Fibroblast of skin of right quadriceps (primary cell): ENCODE results near the gene MATN1.

ENCODE experiments used
- DNase-seq: peaks from one replicate; pipeline ENCODE4 v3.0.0-alpha.2; 2013

Gene MATN1

GRCh38 chr1:30730346-30731108, 7.1 kb upstream of the MATN1 start:
- no peak for DNase-seq

GRCh38 chr1:30729901-30730300, 6.5 kb upstream of the MATN1 start:
- no peak for DNase-seq

DNA sequence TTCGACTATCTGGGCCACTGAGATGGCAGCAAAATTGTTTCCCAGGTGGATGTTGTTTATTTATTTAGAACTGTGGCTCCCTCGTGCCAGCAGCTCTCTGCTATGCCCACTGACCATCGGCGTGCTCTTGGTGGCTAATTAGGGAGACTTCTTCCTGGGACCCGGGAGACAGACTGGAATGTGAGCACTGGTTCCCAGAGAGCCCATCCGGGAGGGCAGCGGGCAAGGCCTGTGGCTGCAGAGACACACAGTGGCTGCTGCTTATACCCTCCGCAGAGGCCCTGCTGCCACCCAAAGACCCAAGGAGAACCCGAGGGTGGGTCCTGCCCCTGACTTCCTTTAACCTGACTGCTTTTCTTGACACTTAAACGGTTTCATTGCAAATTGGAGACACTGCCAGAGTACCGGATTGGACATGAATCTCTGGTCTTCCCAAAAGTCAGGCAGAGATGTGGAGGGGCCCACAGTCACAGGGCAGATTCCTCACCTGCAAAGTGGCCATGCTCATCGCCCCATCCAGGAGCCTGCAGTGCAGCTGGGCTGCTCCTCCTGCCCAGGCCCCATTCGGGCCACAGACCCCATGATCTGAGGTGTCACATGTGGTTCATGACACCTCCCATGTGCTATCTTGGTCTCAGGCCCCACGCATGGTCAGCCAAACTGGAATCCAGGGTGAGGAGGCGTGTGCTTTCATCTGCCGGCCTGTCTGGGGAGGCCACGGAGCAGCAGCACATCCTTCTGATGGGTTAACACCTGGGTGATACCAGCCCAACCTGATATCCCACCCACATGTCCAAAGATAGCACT, 5.7 kb upstream of the MATN1 start:
- no peak for DNase-seq

GRCh38 chr1:30728340-30728739, 5.0 kb upstream of the MATN1 start:
- no peak for DNase-seq

- peak; percentile 62 for DNase-seq
Observed at GRCh38 chr1:30727824-30728223, 4.4 kb upstream of the MATN1 start.

DNA sequence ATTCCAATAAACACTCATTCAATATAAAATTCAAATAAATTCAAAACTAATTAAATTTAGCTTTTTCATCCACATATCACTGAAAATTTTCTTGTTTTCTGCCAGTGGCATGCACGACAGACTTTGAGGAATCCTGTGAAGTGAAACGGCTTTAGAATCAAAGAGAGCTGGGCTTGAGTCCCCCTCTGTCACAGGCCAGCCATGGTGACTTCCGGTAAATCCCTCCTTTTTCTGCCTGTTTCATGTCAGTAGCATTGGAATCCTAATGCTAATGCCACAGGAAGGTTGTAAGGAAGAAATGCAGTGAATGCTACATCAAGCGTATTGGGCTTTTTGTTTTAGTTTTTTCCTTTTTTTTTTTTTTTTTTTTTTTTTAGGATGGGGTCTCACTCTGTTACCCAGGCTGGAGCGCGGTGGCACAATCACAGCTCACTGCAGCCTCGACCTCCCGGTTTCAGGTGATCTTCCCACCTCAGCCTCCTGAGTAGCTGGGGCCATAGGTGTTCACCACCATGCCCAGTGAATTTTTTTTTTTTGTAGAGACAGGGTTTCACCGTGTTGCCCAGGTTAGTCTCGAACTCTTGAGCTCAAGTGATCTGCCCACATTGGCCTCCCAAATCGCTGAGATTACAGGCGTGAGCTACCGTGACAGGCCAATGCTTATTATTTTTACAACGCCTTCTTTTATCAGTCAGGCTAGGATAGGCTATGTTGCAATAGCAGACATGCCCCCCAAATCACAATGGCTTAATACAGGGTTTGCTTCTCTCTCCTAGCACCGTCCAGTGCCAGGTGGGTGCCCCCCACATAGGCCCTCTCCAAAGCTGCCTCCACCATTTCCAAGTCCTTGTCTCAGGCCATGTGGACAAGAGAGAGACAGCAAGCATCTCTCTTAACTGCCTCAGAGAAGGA, 3.6 kb upstream of the MATN1 start:
- no peak for DNase-seq

DNA sequence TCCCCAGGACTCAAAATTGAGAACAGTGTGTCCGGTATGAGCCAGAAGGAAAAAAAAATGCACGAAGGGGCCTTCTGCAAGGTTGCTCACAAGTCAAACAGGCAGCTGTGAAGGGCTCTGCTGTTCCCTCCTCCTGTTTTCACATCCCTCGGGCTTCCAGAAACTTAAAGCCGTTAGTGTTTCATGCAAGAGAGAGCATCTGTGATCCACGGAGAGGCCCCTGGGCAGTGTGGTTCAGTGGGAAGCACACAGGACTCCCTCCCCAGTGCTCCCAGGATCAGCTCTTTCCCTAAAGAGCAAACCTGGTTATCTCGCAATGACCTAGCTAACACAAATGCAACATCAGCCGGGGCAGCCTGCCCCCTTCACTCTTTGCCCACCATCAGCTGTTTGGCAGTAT, 2.9 kb upstream of the MATN1 start:
- no peak for DNase-seq

DNA sequence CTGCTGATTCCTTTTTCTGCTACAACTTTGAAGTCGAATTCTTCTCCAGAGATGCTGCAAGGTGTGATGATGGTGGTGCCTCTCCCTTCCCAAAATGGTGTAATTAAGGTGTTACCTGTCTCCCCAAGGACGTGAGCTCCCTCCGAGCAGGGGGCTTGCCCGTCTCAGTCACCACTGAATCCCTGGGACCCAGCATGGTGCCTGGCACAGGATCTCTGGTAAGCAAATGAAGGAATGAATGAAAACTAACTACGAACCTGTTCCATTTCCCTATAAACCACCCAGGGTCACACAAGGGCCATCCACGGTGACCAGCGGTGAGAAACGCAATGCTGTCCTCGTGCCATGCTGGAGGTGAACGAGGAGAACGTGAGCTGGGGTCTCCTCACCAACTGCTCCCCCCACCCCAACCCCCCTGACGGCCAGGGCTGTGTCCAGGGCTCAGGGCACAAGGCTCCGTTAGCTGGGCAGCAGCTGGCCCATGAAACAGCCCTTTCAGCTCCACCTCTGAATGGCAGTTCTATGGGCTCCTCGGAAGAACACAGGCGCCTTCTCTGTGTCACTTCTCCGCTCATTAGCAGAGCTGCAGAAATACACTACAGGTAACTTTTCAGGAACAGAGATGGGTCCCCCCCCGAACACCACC, 2.2 kb upstream of the MATN1 start:
- DNase-seq, result no peak

DNA sequence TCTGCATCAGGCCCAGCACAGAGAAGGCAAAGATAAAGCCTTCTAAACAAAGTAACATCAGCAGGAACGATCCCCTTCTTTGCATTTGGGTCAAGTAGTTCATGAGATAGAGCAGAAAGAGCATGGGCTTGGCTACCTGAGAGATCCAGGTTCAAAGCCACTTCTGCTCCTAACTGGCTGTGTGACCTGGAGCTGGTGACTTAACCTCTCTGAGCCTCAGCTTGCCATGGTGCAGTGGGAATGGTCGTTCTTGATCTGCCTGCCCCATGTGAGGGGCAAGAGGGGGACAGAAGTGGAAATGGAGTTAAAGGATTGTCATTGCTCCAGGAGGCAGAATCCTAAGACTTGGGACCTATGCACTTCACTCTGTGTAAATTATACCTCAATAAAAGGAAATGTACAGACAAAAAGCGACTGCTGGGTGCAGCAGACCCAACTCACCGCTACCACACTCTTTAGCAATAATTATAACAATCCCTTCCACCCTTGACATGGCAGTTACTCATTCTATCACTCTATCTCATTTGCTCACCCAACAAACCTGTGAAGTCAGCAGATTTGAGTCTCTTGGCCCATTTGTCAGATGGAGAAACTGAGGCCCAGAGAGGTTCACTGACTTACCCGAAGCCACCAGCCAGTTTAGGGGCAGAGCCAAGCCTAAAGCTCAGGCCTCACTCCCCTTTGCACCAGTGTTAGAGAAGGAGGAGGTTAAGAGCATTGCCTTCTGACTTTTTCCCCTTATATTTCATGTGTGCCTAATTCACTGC, 1.5 kb upstream of the MATN1 start:
- DNase-seq, result no peak

- no peak for DNase-seq
Observed at GRCh38 chr1:30724175-30724574, 790 bp upstream of the MATN1 start.

GRCh38 chr1:30721812-30722537, 1.4 kb downstream of the MATN1 start:
- no peak for DNase-seq

GRCh38 chr1:30721341-30721793, 2.0 kb downstream of the MATN1 start:
- DNase-seq, result no peak

GRCh38 chr1:30720271-30721223, 2.8 kb downstream of the MATN1 start:
- no peak for DNase-seq

GRCh38 chr1:30719406-30720270, 3.7 kb downstream of the MATN1 start:
- DNase-seq, result no peak

DNA sequence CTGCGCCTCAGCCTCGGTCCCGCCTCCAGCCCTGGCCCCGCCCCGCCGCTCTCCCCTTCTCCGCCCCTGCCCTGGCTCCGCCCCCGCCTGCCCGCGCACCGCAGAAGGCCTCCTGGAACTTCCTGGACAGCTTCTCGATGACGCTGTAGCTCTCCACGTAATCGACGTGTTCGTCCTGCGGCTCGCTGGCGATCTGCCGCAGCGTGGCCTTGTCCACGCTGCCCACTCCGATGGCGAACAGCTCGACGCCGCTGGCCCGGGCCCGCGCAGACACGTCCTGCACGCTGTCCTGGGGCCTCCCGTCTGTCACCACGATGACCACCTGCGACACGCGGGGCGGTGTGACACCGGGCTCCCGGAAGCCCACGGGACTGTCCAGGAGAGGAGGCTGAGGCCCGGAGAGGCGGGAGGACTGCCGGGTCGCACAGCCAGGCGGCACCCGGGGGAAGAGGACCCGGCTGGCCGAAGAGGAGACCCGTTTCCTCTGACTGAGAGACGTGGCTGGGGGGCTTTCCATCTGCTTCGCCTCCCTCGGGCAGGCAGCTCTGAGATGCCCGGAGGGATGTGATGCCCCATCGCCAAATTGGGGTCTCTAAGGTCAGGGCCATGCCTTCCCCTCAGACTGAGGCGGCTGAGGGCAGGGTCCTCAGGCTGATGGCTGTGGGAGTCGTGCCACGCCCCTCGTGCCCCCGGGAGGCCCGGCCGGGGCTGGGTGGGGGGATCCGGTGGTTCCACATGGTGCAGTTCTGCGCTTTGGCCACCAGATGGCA, 4.6 kb downstream of the MATN1 start:
- DNase-seq, result peak; percentile 74

DNA sequence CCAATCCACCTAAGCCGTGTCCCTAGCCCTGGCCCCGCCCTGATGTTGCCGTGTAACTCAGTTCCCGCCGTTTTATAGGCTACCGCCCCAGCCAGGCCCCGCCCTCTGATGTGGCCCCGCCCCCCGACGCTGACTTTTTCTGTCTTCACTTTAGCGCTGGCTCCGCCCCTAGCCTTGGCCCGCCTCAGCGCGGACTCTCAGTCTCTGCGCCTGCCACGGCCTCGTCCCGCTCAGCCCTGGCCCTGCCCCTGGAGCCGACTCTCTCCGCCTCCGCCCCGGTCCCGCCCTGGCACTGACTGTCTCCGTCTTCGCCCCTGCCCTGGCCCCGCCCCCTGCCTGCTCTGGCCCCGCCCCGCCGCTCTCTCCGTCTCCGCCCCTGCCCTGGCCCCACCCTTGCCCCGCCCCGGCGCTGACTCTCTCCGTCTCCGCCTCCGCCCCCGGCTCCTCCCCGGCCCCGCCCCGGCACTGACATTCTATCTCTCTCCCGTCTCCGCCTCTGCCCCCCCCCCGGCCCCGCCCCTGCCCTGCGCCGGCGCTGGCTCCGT, 5.2 kb downstream of the MATN1 start:
- peak; percentile 98 for DNase-seq

- no peak for DNase-seq
Observed at GRCh38 chr1:30716646-30717045, 6.7 kb downstream of the MATN1 start.

GRCh38 chr1:30715886-30716285, 7.5 kb downstream of the MATN1 start:
- DNase-seq, result no peak
